Measurements from ENCODE around the gene DHRSX.

Gene DHRSX

DNA sequence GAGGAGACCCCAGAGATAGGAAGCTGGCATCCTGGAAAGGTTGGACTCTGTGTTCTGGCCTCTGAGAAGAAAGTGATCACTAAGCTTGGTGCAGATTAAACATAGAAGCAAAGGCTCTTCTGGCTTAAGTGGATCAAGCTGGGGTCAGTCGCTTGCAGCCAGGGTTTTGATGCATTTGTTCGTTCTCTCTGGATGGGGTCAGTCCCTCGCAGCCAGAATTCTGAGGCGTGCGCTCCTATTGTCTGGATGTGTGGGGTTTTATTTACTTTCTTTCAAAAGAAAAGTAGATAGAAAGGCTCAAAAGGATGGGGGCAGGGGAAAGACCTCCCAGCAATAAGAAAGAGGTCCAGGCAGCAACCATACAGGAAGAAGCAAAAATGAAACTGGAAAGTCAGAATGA lies 152.6 kb downstream of the DHRSX start:
- Histone ChIP-seq H3K4me1 (ENCODE audit: control insufficient read depth, insufficient read depth, low read length, poor library complexity, severe bottlenecking) (no peaks in the 10 kb centered on the region), H3K9me3 (ENCODE audit: control insufficient read depth, low read length) (no peaks in the 10 kb centered on the region), H3K36me3 (ENCODE audit: control insufficient read depth, insufficient read depth, low read length) (peaks cover 3% of the 10 kb centered on the region), H3K4me3 (ENCODE audit: insufficient read depth, low read depth, low read length, poor library complexity, severe bottlenecking) (no peak overlapping the region), H3K27ac (ENCODE audit: insufficient read depth, low read length, poor library complexity, severe bottlenecking) (no peak overlapping the region), H3K27me3 (replicated peaks; ENCODE audit: control insufficient read depth, insufficient read depth, low read length, poor library complexity, severe bottlenecking) (no peaks in the 10 kb centered on the region)
- DNase-seq: no peak

DNA sequence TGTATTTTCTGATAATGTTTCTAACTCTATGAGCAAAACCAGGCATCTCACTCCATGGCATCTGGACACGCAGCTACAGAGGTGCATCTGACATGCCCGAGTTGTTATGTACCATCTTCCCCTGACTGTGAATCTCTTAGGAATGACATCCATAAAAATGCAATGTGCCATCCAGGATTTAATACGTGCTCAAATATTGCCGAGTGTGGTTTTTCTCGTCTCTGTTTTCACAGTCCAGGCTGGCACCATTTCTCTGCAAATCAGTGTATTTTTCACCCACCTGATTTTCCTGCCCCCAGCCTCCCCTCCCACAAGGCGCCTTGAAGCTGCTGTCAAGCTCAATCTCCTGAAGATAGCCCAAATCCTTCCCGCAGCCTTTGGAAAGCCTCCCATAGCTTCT lies 154.6 kb downstream of the DHRSX start:
- Histone ChIP-seq H3K4me3 (ENCODE audit: insufficient read depth, low read depth, low read length, poor library complexity, severe bottlenecking) (no peak overlapping the region), H3K4me1 (ENCODE audit: control insufficient read depth, insufficient read depth, low read length, poor library complexity, severe bottlenecking) (no peaks in the 10 kb centered on the region), H3K9me3 (ENCODE audit: control insufficient read depth, low read length) (no peaks in the 10 kb centered on the region), H3K36me3 (ENCODE audit: control insufficient read depth, insufficient read depth, low read length) (no peaks in the 10 kb centered on the region), H3K27me3 (replicated peaks; ENCODE audit: control insufficient read depth, insufficient read depth, low read length, poor library complexity, severe bottlenecking) (no peaks in the 10 kb centered on the region), H3K27ac (ENCODE audit: insufficient read depth, low read length, poor library complexity, severe bottlenecking) (no peak overlapping the region)
- no peak for DNase-seq

DNA sequence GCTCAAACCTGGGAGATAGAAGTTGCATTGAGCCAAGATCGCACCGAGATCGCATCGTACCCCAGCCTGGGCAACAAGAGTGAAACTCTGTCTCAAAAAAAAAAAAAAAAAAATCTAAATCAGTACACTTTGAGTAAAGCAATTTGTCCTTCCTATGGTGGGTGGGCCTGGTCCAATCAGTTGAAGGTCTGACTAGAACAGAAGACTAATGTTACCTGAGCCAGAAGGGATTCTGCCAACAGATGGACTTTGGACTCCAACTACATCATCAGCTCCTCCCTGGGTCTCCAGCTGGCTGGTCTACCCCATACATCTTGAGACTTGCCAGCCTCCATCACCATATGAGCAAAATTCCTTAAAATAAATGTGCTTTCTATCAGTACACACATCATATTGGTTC lies 155.2 kb downstream of the DHRSX start:
- DNase-seq: no peak
- H3K4me1 ChIP-seq (ENCODE audit: control insufficient read depth, insufficient read depth, low read length, poor library complexity, severe bottlenecking): no peaks in the 10 kb centered on the region
- H3K9me3 ChIP-seq (ENCODE audit: control insufficient read depth, low read length): no peaks in the 10 kb centered on the region
- no peaks in the 10 kb centered on the region for H3K36me3 ChIP-seq (ENCODE audit: control insufficient read depth, insufficient read depth, low read length)
- no peaks in the 10 kb centered on the region for H3K27me3 ChIP-seq (replicated peaks; ENCODE audit: control insufficient read depth, insufficient read depth, low read length, poor library complexity, severe bottlenecking)
- no peak overlapping the region for H3K4me3 ChIP-seq (ENCODE audit: insufficient read depth, low read depth, low read length, poor library complexity, severe bottlenecking)
- H3K27ac ChIP-seq (ENCODE audit: insufficient read depth, low read length, poor library complexity, severe bottlenecking): no peak overlapping the region

DNA sequence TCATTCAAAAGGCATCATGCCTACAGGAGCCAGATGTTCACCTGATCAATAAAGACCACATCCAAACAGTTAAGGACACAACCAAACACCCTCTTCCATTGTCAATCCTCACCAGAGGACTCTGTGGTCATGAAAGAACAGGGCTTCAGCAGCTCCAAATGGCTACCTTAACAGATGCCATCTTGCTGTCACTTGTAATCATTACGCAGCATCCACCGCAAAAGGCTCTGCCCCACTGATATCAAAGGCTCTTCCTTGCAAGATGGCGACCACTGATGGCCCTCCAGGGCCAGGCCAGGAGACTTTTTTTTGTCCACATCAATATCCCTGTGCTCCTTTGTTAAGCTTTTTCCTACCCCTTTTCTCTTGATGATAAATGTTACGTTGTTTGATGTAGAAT lies 157.4 kb downstream of the DHRSX start:
- Histone ChIP-seq H3K27ac (ENCODE audit: insufficient read depth, low read length, poor library complexity, severe bottlenecking) (no peak overlapping the region), H3K9me3 (ENCODE audit: control insufficient read depth, low read length) (no peaks in the 10 kb centered on the region), H3K27me3 (replicated peaks; ENCODE audit: control insufficient read depth, insufficient read depth, low read length, poor library complexity, severe bottlenecking) (no peaks in the 10 kb centered on the region), H3K36me3 (ENCODE audit: control insufficient read depth, insufficient read depth, low read length) (no peaks in the 10 kb centered on the region), H3K4me3 (ENCODE audit: insufficient read depth, low read depth, low read length, poor library complexity, severe bottlenecking) (no peak overlapping the region), H3K4me1 (ENCODE audit: control insufficient read depth, insufficient read depth, low read length, poor library complexity, severe bottlenecking) (no peaks in the 10 kb centered on the region)
- DNase-seq: no peak

DNA sequence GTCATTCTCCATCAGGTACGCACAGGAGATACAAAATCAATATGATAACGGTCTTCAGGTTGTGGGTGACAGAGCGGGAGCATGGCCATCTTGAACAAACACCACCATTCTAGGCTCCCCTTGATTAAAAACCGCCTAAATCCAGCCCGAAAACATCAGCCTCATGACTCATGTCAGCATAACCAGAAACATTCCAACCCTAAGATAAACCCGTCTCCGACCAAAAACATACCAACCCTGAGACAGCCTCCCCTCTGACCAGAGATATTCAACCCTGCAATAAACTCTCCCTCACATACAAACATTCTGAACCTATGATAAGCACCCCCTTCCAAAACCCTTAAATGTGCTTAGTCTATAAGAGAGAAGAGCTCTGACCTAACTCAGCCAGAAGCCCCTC lies 157.9 kb downstream of the DHRSX start:
- H3K9me3 ChIP-seq (ENCODE audit: control insufficient read depth, low read length): no peaks in the 10 kb centered on the region
- DNase-seq: no peak
- H3K36me3 ChIP-seq (ENCODE audit: control insufficient read depth, insufficient read depth, low read length): no peaks in the 10 kb centered on the region
- no peaks in the 10 kb centered on the region for H3K27me3 ChIP-seq (replicated peaks; ENCODE audit: control insufficient read depth, insufficient read depth, low read length, poor library complexity, severe bottlenecking)
- no peaks in the 10 kb centered on the region for H3K4me1 ChIP-seq (ENCODE audit: control insufficient read depth, insufficient read depth, low read length, poor library complexity, severe bottlenecking)
- H3K4me3 ChIP-seq (ENCODE audit: insufficient read depth, low read depth, low read length, poor library complexity, severe bottlenecking): no peak overlapping the region
- no peak overlapping the region for H3K27ac ChIP-seq (ENCODE audit: insufficient read depth, low read length, poor library complexity, severe bottlenecking)

DNA sequence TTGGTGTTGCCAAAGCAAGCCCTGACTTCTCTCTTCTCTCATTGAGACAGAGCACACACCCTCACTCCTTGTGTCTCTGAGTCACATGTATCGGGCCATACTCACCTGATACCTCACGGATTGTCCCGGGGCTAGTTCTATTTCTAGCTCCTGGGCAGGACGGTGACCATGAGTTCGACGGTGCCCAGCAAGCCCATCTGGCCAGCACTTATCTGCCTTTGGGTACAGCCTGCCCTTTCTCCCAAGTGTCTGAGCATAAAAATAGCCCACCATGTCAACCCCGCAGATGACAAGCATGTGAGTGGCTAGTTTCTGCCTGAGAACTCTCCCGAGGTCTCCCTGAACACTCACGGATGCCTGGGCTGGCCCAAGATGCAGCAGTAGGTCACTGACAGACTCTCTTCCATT lies 158.5 kb downstream of the DHRSX start:
- Histone ChIP-seq H3K4me1 (ENCODE audit: control insufficient read depth, insufficient read depth, low read length, poor library complexity, severe bottlenecking) (no peaks in the 10 kb centered on the region), H3K27me3 (replicated peaks; ENCODE audit: control insufficient read depth, insufficient read depth, low read length, poor library complexity, severe bottlenecking) (no peaks in the 10 kb centered on the region), H3K9me3 (ENCODE audit: control insufficient read depth, low read length) (no peaks in the 10 kb centered on the region), H3K4me3 (ENCODE audit: insufficient read depth, low read depth, low read length, poor library complexity, severe bottlenecking) (no peak overlapping the region), H3K27ac (ENCODE audit: insufficient read depth, low read length, poor library complexity, severe bottlenecking) (no peak overlapping the region), H3K36me3 (ENCODE audit: control insufficient read depth, insufficient read depth, low read length) (no peaks in the 10 kb centered on the region)
- no peak for DNase-seq

DNA sequence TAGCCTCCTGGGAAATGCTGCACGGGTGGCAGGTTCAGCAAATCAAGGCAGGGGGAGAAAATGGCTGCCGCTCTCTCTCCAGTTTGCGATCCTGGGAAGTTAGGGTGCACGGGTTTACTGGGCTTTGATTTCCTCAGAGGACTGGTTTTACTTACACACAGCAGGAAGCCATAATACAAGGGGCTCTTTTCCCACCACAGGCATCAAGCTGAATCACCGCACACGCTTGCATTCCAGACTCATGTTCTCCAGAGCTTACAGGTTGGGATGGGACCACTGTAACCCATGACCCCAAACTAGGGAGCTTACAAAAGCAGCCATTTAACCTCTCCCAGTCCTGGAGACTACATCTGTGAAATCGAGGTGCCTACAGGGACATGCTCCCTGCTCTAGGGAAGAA lies 159.8 kb downstream of the DHRSX start:
- Histone ChIP-seq H3K9me3 (ENCODE audit: control insufficient read depth, low read length) (no peaks in the 10 kb centered on the region), H3K4me3 (ENCODE audit: insufficient read depth, low read depth, low read length, poor library complexity, severe bottlenecking) (no peak overlapping the region), H3K27me3 (replicated peaks; ENCODE audit: control insufficient read depth, insufficient read depth, low read length, poor library complexity, severe bottlenecking) (no peaks in the 10 kb centered on the region), H3K36me3 (ENCODE audit: control insufficient read depth, insufficient read depth, low read length) (no peaks in the 10 kb centered on the region), H3K27ac (ENCODE audit: insufficient read depth, low read length, poor library complexity, severe bottlenecking) (no peak overlapping the region), H3K4me1 (ENCODE audit: control insufficient read depth, insufficient read depth, low read length, poor library complexity, severe bottlenecking) (no peaks in the 10 kb centered on the region)
- DNase-seq: no peak

DNA sequence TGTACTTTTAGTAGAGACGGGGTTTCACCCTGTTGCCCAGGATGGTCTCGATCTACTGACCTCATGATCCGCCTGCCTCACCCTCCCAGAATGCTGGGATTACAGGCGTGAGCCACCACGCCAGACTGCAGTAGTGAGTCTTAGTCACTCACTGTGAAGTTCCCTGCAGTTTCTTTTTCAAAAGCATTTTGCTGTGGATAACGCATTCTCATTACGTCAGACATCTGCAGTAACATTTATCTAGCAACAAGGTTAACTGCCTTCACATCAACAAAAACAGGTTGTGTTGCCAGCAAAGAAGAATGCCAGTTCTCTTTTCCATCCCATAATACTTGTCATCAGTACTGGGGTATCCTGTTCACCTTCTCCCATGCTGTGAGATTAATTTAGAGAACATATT lies 164.6 kb downstream of the DHRSX start:
- no peaks in the 10 kb centered on the region for H3K4me1 ChIP-seq (ENCODE audit: control insufficient read depth, insufficient read depth, low read length, poor library complexity, severe bottlenecking)
- H3K27ac ChIP-seq (ENCODE audit: insufficient read depth, low read length, poor library complexity, severe bottlenecking): no peak overlapping the region
- no peaks in the 10 kb centered on the region for H3K36me3 ChIP-seq (ENCODE audit: control insufficient read depth, insufficient read depth, low read length)
- no peak for DNase-seq
- H3K4me3 ChIP-seq (ENCODE audit: insufficient read depth, low read depth, low read length, poor library complexity, severe bottlenecking): no peak overlapping the region
- no peaks in the 10 kb centered on the region for H3K27me3 ChIP-seq (replicated peaks; ENCODE audit: control insufficient read depth, insufficient read depth, low read length, poor library complexity, severe bottlenecking)
- no peaks in the 10 kb centered on the region for H3K9me3 ChIP-seq (ENCODE audit: control insufficient read depth, low read length)

DNA sequence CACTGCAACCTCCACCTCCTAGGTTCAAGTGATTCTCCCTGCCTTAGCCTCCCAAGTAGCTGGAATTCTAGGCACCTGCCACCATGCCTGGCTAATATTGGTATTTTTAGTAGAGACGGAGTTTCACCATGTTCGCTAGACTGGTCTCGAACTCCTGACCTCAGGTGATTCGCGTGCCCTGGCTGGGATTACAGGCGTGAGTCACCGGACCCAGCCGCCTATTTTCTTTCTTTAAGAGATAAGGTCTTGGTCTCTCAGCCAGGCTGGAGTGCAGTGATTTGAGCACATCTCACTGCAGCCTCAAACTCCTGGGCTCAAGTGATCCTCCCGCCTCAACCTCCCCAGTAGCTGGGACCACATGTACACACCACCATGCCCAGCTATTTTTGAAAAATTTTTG lies 166.5 kb downstream of the DHRSX start:
- H3K4me3 ChIP-seq (ENCODE audit: insufficient read depth, low read depth, low read length, poor library complexity, severe bottlenecking): no peak overlapping the region
- no peak for DNase-seq
- H3K4me1 ChIP-seq (ENCODE audit: control insufficient read depth, insufficient read depth, low read length, poor library complexity, severe bottlenecking): no peaks in the 10 kb centered on the region
- no peaks in the 10 kb centered on the region for H3K36me3 ChIP-seq (ENCODE audit: control insufficient read depth, insufficient read depth, low read length)
- no peaks in the 10 kb centered on the region for H3K27me3 ChIP-seq (replicated peaks; ENCODE audit: control insufficient read depth, insufficient read depth, low read length, poor library complexity, severe bottlenecking)
- H3K9me3 ChIP-seq (ENCODE audit: control insufficient read depth, low read length): no peaks in the 10 kb centered on the region
- no peak overlapping the region for H3K27ac ChIP-seq (ENCODE audit: insufficient read depth, low read length, poor library complexity, severe bottlenecking)

DNA sequence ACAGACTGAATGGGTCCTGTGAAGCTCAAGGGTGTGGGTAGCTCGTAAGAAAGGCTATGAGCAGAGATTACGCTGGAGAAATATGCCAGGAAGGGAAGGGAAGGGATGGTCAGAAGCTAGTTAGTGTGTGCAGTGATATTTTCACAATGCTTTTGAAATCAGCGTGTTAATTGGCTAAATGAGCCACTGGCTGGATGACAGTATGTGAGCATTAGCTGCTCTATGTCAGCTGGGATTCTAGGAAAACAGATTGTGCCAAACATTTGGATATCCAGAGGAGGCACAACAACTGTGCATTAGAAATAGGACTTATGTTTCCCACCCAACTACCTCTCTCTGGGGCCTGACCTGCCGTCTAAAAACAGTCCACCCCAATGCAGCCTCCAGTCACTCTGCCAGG lies 168.5 kb downstream of the DHRSX start:
- Histone ChIP-seq H3K27me3 (replicated peaks; ENCODE audit: control insufficient read depth, insufficient read depth, low read length, poor library complexity, severe bottlenecking) (no peaks in the 10 kb centered on the region), H3K4me1 (ENCODE audit: control insufficient read depth, insufficient read depth, low read length, poor library complexity, severe bottlenecking) (no peaks in the 10 kb centered on the region), H3K4me3 (ENCODE audit: insufficient read depth, low read depth, low read length, poor library complexity, severe bottlenecking) (no peak overlapping the region), H3K36me3 (ENCODE audit: control insufficient read depth, insufficient read depth, low read length) (no peaks in the 10 kb centered on the region), H3K27ac (ENCODE audit: insufficient read depth, low read length, poor library complexity, severe bottlenecking) (no peak overlapping the region), H3K9me3 (ENCODE audit: control insufficient read depth, low read length) (no peaks in the 10 kb centered on the region)
- DNase-seq: no peak

DNA sequence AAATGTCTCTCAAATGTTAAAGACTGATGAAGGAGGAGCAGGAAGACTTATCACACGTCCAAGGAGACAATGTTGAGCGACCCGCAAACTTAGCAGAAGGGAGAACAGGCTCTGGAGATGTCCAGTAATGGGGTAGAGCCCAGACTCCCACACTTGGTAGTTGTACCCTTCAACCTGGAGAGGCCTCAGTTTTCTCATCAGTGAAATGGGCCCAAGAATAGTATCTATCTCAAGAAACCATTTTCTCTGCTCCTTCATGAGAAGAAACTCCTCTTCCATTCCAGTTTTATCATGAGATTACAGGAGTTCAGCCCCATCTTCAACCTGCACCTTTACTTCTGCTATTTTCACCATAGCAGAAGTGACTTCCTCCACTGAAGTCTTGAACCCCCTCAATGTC lies 169.9 kb downstream of the DHRSX start:
- Histone ChIP-seq H3K4me3 (ENCODE audit: insufficient read depth, low read depth, low read length, poor library complexity, severe bottlenecking) (no peak overlapping the region), H3K36me3 (ENCODE audit: control insufficient read depth, insufficient read depth, low read length) (no peaks in the 10 kb centered on the region), H3K27me3 (replicated peaks; ENCODE audit: control insufficient read depth, insufficient read depth, low read length, poor library complexity, severe bottlenecking) (no peaks in the 10 kb centered on the region), H3K4me1 (ENCODE audit: control insufficient read depth, insufficient read depth, low read length, poor library complexity, severe bottlenecking) (no peaks in the 10 kb centered on the region), H3K27ac (ENCODE audit: insufficient read depth, low read length, poor library complexity, severe bottlenecking) (no peak overlapping the region), H3K9me3 (ENCODE audit: control insufficient read depth, low read length) (no peaks in the 10 kb centered on the region)
- DNase-seq: no peak
